Effector memory CD4-positive, alpha-beta T cell (primary cell): ENCODE measurements around the gene IER5L.

Experiments
- DNase-seq, 3 donors: peaks; one replicate each; pipeline ENCODE4 v3.0.0-alpha.2; 2020
- H3K27ac ChIP-seq: 2 replicates; pipeline ENCODE4 v1.7.0; 2013; ENCODE audit warnings: mild to moderate bottlenecking, low read length, moderate library complexity; ENCODE audit not compliant: insufficient read depth, poor library complexity, severe bottlenecking
- H3K27me3 ChIP-seq: replicated peaks from 2 replicates; pipeline ENCODE4 v1.7.0; 2013; ENCODE audit warnings: mild to moderate bottlenecking, low read length; ENCODE audit not compliant: insufficient read depth, control insufficient read depth, poor library complexity, severe bottlenecking
- H3K36me3 ChIP-seq: 2 replicates; pipeline ENCODE4 v1.7.0; 2013; ENCODE audit warnings: mild to moderate bottlenecking, low read length, moderate library complexity; ENCODE audit not compliant: control insufficient read depth, insufficient read depth
- H3K4me1 ChIP-seq: 2 replicates; pipeline ENCODE4 v1.7.0; 2013; ENCODE audit warnings: low read length, mild to moderate bottlenecking; ENCODE audit not compliant: control insufficient read depth, insufficient read depth, poor library complexity, severe bottlenecking
- H3K4me3 ChIP-seq: 2 replicates; pipeline ENCODE4 v1.7.0; 2013; ENCODE audit warnings: low read length, low read depth, mild to moderate bottlenecking; ENCODE audit not compliant: insufficient read depth, poor library complexity, severe bottlenecking
- H3K9me3 ChIP-seq: 2 replicates; pipeline ENCODE4 v1.7.0; 2013; ENCODE audit warnings: mild to moderate bottlenecking, low read length, moderate library complexity; ENCODE audit not compliant: control insufficient read depth

IER5L gene

DNA sequence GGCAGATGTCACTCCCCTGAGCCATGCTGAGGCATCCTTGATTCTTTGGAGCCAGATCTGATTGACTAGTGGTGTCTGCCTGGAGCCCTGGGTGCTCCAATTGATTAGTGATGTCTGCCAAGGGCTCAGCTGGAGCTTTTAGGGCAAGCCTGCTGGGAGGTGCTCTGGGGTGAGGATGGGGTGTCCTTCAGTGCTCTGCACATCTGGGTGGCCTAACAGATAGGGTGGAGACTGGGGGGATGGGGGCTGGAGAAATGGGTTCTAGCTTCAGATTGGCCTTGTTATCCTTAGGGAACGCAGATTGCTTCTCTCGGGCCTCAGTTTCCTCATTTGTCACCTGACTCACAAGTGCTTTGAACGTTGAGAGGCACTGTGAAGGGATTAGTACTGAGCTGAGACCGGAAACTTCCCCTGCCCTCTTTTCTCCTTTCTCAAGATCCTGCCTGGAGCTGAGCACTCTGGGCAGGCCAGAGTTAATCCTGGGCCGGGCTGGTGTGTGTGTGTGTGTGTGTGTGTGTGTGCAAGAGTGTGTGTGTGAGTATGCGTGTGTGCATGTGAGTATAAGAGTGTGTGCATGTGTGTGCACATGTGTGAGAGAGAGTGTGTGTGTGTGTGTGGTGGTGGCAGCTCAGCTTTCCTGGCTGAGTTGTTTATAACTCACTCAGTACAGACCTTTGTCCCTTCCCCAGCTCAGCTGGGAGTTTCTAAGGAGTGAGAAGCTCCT, 5.6 kb upstream of the IER5L start:
- no peak for DNase-seq
- no peaks in the 10 kb centered on the region for H3K27me3 ChIP-seq
- no peaks in the 10 kb centered on the region for H3K9me3 ChIP-seq
- H3K27ac ChIP-seq: no peak overlapping the region
- no peaks in the 10 kb centered on the region for H3K4me1 ChIP-seq
- H3K36me3 ChIP-seq: no peaks in the 10 kb centered on the region
- H3K4me3 ChIP-seq: no peak overlapping the region

DNA sequence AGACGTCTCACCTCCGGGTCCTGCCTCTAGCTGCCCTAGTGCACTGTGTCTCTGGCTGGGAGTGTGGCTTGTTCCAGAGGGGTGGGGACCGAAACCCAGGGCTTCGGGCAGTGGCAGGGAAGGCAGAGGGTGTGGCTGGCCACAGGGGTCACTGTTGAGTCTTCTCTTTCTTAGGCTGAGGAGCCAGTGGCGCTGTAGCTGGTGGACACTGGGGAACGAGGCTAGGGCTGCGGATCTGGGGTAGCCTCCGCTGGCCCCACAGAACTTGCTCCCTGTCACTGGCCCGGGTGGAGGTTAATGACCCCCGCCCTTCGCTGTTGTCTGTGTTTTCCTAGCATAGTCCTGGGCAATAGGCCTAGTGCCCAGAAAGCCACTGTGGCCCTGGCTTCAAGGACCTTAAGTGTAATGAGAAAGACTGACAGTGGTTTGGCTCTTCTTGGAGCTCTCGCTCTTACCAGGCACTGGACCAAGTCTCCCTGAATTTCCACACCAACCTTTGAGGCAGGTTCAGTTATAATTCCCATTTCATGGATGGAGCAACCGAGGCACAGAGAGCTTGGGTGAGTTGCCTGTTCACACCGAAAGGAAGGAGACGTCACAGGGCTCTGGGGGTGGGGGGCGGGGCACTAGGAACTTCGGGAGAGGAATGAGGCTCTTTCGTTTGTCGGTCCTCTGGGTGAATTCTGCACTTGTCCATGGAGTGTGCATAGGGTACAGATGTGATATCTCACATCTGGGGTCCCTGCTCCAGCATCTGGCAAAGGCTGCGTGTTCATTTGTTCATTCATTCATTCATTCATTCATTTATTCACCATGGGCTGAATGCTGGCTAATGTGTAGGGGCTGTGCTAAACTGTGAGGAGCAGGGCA, 4.8 kb upstream of the IER5L start:
- DNase-seq: no peak
- Histone ChIP-seq H3K27me3 (no peaks in the 10 kb centered on the region), H3K27ac (no peak overlapping the region), H3K36me3 (no peaks in the 10 kb centered on the region), H3K4me1 (peaks cover 5% of the 10 kb centered on the region), H3K9me3 (no peaks in the 10 kb centered on the region), H3K4me3 (no peak overlapping the region)

DNA sequence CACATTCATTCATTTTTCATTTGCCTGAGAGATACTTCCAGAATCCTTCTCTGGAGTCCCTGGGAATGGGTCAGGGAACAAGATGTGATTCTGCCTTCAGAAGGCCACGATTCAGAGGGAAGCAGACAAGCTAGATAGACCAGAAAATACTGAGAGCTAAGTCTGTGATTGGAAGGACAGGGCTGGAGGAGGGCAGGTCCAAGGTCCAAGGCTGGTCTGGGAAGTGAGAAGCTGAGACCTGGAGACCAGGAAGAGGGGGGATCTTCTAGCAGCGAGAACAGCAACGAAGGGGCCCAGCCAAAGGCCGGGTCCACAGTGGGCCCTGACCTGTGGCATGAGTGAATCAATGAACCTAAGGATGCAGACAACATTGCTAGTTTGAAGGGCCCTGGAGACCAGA, 4.1 kb upstream of the IER5L start:
- Histone ChIP-seq H3K4me3 (no peak overlapping the region), H3K4me1 (peaks cover 5% of the 10 kb centered on the region), H3K27me3 (no peaks in the 10 kb centered on the region), H3K9me3 (no peaks in the 10 kb centered on the region), H3K36me3 (no peaks in the 10 kb centered on the region), H3K27ac (no peak overlapping the region)
- DNase-seq: no peak

DNA sequence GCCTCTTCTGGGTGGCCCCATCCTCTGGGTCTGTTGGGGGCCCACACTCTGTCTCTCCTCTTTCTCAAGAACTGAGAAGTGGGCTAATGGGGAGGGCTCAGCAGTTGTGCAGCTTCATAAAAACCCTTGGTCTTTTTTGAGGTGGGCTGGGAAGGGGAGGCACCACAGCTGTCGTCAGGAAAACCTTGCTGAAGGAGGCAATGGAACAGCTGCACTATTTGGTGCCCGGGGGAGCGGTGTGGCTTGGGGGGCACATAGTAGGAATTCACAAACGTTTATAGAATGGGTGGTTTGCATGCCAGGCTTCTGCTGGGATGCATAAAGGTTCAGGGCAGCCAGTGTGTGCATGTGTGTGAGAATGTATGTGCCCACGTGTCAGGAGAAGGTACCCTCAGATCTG, 3.2 kb upstream of the IER5L start:
- Histone ChIP-seq H3K27me3 (no peaks in the 10 kb centered on the region), H3K9me3 (no peaks in the 10 kb centered on the region), H3K36me3 (no peaks in the 10 kb centered on the region), H3K4me1 (peaks cover 13% of the 10 kb centered on the region), H3K27ac (no peak overlapping the region), H3K4me3 (no peak overlapping the region)
- no peak for DNase-seq

DNA sequence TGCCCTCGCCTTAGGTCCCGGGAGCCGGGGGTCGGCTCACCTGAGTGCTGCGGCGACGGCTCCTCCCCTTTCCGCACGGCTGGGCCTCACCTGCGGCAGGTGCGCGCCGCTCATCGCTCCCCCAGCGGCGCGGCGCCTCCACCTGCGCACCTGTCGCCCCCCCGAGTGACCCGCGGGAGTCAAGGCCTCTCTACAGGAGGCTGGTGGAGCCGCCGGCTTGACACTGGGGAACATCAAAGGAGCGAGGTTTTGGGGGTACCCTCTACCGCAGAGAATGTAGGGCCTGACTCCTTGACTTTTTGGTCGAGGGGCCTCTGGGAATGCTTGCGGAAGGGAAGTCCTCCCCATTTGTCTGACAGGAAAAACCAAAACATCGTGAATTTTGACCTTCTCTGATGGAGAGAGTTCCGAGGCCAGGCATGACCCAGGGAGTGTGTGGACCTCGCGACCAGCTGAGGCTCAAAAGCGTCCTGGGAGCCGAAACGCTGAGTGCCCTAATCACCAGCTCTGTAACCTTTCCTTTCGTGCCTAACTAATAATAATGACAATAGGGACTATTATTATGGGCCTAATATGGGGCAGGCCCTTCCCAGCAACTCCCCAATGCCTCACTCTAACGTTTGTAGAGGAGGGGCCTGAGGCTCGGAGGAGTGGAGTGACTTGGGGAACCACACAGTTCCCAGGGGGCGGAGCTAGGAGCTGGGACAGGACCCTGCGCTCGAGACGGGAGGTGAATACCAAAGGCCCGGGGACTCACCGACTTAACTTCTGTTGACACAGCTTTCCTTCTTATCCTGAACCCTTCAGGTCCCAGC, 714 bp upstream of the IER5L start:
- Histone ChIP-seq H3K27ac (no peak overlapping the region), H3K36me3 (no peaks in the 10 kb centered on the region), H3K27me3 (no peaks in the 10 kb centered on the region), H3K4me1 (peaks cover 31% of the 10 kb centered on the region), H3K9me3 (no peaks in the 10 kb centered on the region), H3K4me3 (peak overlapping the region; percentile 71)
- DNase-seq: no peak

DNA sequence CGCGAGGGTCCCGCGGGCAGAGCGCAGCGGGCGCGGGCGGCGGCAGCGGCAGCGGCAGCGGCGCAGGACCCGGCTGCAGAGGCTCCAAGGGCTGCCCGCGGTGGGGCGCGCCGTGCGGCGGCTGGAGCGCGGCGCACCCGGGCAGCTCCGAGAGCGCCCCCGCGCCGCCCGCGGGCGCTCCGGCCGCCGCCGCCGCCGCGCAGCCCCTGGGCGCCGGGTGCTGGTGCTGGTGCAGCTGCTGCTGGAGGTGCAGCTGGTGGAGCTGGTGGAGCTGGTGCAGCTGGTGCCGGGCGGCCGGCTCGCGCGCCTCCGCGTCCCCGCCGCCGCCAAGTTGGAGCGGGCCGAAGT, 644 bp downstream of the IER5L start:
- Histone ChIP-seq H3K36me3 (no peaks in the 10 kb centered on the region), H3K9me3 (no peaks in the 10 kb centered on the region), H3K27ac (peak overlapping the region; percentile 43), H3K4me1 (peaks cover 34% of the 10 kb centered on the region), H3K27me3 (no peaks in the 10 kb centered on the region), H3K4me3 (peak overlapping the region; percentile 71)
- no peak for DNase-seq

DNA sequence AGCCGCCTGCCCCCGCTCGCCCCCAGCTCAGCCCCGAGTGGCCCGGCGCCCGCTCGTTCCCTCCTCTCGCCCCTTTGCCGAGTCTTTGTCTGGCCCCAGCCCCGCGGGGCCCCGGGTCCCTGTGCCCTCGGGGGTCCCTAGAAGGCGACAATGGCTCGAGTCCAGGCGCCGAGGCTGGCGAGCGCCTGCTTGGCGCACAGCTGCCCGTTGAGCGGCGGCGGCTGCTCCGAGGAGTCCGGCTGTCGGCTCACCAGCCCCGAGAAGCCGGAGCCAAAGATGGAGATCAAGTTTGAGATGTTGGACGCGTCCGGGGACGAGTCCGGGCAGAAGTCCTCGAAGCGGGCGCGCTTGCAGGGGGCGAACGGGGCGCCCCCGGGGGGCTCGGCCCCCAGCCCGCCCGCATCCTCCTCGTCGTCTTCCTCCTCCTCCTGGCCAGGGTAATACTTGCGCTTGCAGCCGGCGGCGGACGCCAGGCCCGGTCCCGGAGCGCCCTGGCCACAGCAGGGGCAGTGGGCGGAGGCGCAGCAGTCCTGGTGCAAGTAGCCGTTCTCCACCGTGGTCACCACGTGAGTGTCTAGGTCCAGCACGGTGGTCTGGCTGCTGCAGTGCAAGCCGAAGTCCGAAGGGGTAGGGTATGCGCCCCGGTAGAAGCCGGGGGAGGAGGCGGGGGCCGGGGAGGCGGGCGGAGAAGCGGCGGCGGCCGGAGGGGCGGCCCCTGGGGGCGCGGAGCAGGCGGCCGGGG, 1.2 kb downstream of the IER5L start:
- H3K27me3 ChIP-seq: no peaks in the 10 kb centered on the region
- DNase-seq: no peak
- H3K36me3 ChIP-seq: no peaks in the 10 kb centered on the region
- H3K4me1 ChIP-seq: peaks cover 34% of the 10 kb centered on the region
- H3K9me3 ChIP-seq: no peaks in the 10 kb centered on the region
- H3K4me3 ChIP-seq: peak overlapping the region; percentile 69
- no peak overlapping the region for H3K27ac ChIP-seq

DNA sequence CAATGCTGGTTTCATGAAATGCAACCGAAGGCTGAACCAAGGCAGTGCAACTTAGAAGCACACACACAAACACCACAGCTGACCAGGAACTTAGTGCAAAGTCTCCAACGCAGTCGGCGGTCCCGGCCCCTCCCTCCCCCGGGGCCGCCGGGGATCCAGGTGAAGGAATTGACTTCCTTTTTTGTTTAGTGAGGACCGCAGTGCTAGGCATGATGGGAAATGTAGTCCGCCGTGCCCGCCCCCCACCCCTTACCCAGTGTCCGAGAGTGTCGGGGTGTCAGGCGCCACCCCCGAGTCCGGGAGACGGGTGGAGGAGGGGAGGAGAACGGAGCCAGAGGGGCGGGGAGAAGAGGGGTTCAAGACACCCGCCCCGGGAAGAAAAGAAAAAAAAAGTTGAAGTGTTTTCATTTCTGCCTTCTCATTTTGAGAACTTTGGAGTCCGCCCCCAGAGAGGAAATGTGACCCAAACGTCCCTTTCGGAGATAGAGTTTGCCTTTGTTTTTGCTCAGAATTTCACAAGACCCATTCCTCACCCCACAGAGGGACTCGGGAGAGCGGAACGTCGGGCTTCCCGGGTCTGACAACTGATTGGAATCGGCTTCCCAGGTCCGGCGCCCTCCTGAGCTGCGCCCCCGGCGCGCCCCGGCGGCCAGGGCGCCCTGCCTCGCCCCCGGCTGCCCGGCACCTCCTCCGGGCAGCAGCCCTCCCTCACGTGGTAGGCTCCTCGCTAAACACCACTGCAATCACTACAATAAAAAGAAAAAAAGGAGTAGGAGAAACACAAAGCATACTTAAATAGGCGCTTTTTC, 2.0 kb downstream of the IER5L start:
- H3K4me3 ChIP-seq: peak overlapping the region; percentile 69
- H3K36me3 ChIP-seq: no peaks in the 10 kb centered on the region
- no peaks in the 10 kb centered on the region for H3K9me3 ChIP-seq
- H3K27ac ChIP-seq: peak overlapping the region; percentile 50
- peak; percentile 12 to 31 (median 24) for DNase-seq
- H3K4me1 ChIP-seq: peaks cover 34% of the 10 kb centered on the region
- no peaks in the 10 kb centered on the region for H3K27me3 ChIP-seq

DNA sequence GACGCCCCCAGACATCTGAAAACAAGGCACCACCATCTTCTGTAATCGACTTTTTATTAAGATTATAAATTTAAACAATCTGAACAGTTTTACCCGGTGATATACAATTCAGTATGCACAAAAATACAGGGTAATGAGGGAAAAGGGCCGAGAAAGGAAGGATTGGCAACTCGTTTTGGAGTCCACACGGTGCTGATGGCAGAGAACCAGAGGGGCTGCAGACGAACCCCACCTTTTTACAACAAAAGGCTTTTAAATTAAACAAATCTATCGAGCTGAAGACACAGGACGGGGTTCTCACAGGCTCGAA, 2.6 kb downstream of the IER5L start:
- Histone ChIP-seq H3K27me3 (no peaks in the 10 kb centered on the region), H3K27ac (peak overlapping the region; percentile 50), H3K4me3 (peak overlapping the region; percentile 69), H3K9me3 (no peaks in the 10 kb centered on the region), H3K36me3 (no peaks in the 10 kb centered on the region), H3K4me1 (peaks cover 34% of the 10 kb centered on the region)
- no peak for DNase-seq
